ENCODE results near the gene NYAP1.

NYAP1 gene

GRCh38 chr7:100466653-100467605 is 16.8 kb upstream of the NYAP1 start:
- Histone ChIP-seq H3K4me3 (ENCODE audit: insufficient read depth in 1 of 2, low read depth in 1 of 2, low read length in 2 of 2) (peak overlapping the region in 1 of 2 experiments; percentile 7), H2AFZ (ENCODE audit: low read depth, low read length) (no peak overlapping the region), H3K23ac (ENCODE audit: low read length in 2 of 2) (no peak overlapping the region), H2BK5ac (ENCODE audit: low read depth, low read length, poor library complexity, severe bottlenecking) (no peak overlapping the region), H4K8ac (ENCODE audit: low read length) (no peak overlapping the region), H3K36me3 (ENCODE audit: control insufficient read depth in 1 of 2, insufficient read depth in 2 of 2, low read depth in 1 of 2, low read length in 2 of 2) (peaks cover 41 to 53% of the 10 kb centered on the region in 2 experiments), H3K27ac (ENCODE audit: low read length, poor library complexity, severe bottlenecking) (no peak overlapping the region), H4K91ac (ENCODE audit: low read length) (no peak overlapping the region), H3K14ac (ENCODE audit: low read length in 2 of 2) (no peak overlapping the region), H3K4ac (ENCODE audit: low read depth in 1 of 2, low read length in 2 of 2) (no peak overlapping the region), H3K4me2 (ENCODE audit: low read length, poor library complexity, severe bottlenecking) (no peak overlapping the region), H3K79me1 (replicated peaks; ENCODE audit: low read length, poor library complexity, severe bottlenecking) (peaks cover 27% of the 10 kb centered on the region), H2BK12ac (ENCODE audit: low read length in 2 of 2) (peak overlapping the region in 1 of 2 experiments; percentile 40), H2BK15ac (ENCODE audit: low read depth, poor library complexity, severe bottlenecking) (no peak overlapping the region), H3K9me3 (ENCODE audit: control insufficient read depth, low read length) (no peaks in the 10 kb centered on the region), H3K9ac (ENCODE audit: low read length) (no peak overlapping the region), H2AK5ac (ENCODE audit: low read length, severe bottlenecking) (no peak overlapping the region), H2BK120ac (ENCODE audit: low read depth, low read length) (no peak overlapping the region), H3K27me3 (ENCODE audit: control insufficient read depth in 1 of 2, insufficient read depth in 1 of 2, low read length in 2 of 2) (no peaks in the 10 kb centered on the region), H3K18ac (ENCODE audit: low read depth in 1 of 2, low read length in 2 of 2) (no peak overlapping the region), H3K4me1 (ENCODE audit: control insufficient read depth, insufficient read depth, low read depth, low read length) (peaks cover 22% of the 10 kb centered on the region)
- 94% methylated on average over 27 of the region's 32 CpGs for WGBS
- no peak for DNase-seq

GRCh38 chr7:100467638-100468373 is 15.9 kb upstream of the NYAP1 start:
- H2BK15ac ChIP-seq (ENCODE audit: low read depth, poor library complexity, severe bottlenecking): no peak overlapping the region
- H3K4me3 ChIP-seq (ENCODE audit: insufficient read depth in 1 of 2, low read depth in 1 of 2, low read length in 2 of 2): no peak overlapping the region
- H3K23ac ChIP-seq (ENCODE audit: low read length in 2 of 2): no peak overlapping the region
- H2BK120ac ChIP-seq (ENCODE audit: low read depth, low read length): no peak overlapping the region
- no peak overlapping the region for H3K4ac ChIP-seq (ENCODE audit: low read depth in 1 of 2, low read length in 2 of 2)
- DNase-seq: no peak
- H2AK5ac ChIP-seq (ENCODE audit: low read length, severe bottlenecking): no peak overlapping the region
- no peak overlapping the region for H2AFZ ChIP-seq (ENCODE audit: low read depth, low read length)
- no peak overlapping the region for H2BK5ac ChIP-seq (ENCODE audit: low read depth, low read length, poor library complexity, severe bottlenecking)
- no peak overlapping the region for H2BK12ac ChIP-seq (ENCODE audit: low read length in 2 of 2)
- H4K8ac ChIP-seq (ENCODE audit: low read length): no peak overlapping the region
- WGBS: 98% methylated on average over 20 of the region's 22 CpGs
- H3K27me3 ChIP-seq (ENCODE audit: control insufficient read depth in 1 of 2, insufficient read depth in 1 of 2, low read length in 2 of 2): no peaks in the 10 kb centered on the region
- peaks cover 33% of the 10 kb centered on the region for H3K79me1 ChIP-seq (replicated peaks; ENCODE audit: low read length, poor library complexity, severe bottlenecking)
- H3K18ac ChIP-seq (ENCODE audit: low read depth in 1 of 2, low read length in 2 of 2): no peak overlapping the region
- no peak overlapping the region for H3K27ac ChIP-seq (ENCODE audit: low read length, poor library complexity, severe bottlenecking)
- H3K9me3 ChIP-seq (ENCODE audit: control insufficient read depth, low read length): no peaks in the 10 kb centered on the region
- peaks cover 27% of the 10 kb centered on the region for H3K4me1 ChIP-seq (ENCODE audit: control insufficient read depth, insufficient read depth, low read depth, low read length)
- H3K36me3 ChIP-seq (ENCODE audit: control insufficient read depth in 1 of 2, insufficient read depth in 2 of 2, low read depth in 1 of 2, low read length in 2 of 2): peaks cover 45 to 61% of the 10 kb centered on the region in 2 experiments
- H4K91ac ChIP-seq (ENCODE audit: low read length): no peak overlapping the region
- no peak overlapping the region for H3K9ac ChIP-seq (ENCODE audit: low read length)
- no peak overlapping the region for H3K14ac ChIP-seq (ENCODE audit: low read length in 2 of 2)
- H3K4me2 ChIP-seq (ENCODE audit: low read length, poor library complexity, severe bottlenecking): no peak overlapping the region

- Histone ChIP-seq H3K4me1 (ENCODE audit: control insufficient read depth, insufficient read depth, low read depth, low read length) (peaks cover 26% of the 10 kb centered on the region), H3K14ac (ENCODE audit: low read length in 2 of 2) (no peak overlapping the region), H3K27ac (ENCODE audit: low read length, poor library complexity, severe bottlenecking) (no peak overlapping the region), H3K4me2 (ENCODE audit: low read length, poor library complexity, severe bottlenecking) (no peak overlapping the region), H2BK5ac (ENCODE audit: low read depth, low read length, poor library complexity, severe bottlenecking) (no peak overlapping the region), H3K36me3 (ENCODE audit: control insufficient read depth in 1 of 2, insufficient read depth in 2 of 2, low read depth in 1 of 2, low read length in 2 of 2) (peaks cover 58 to 71% of the 10 kb centered on the region in 2 experiments), H3K4me3 (ENCODE audit: insufficient read depth in 1 of 2, low read depth in 1 of 2, low read length in 2 of 2) (no peak overlapping the region), H3K9me3 (ENCODE audit: control insufficient read depth, low read length) (no peaks in the 10 kb centered on the region), H3K9ac (ENCODE audit: low read length) (no peak overlapping the region), H4K91ac (ENCODE audit: low read length) (peak overlapping the region; percentile 43), H2BK15ac (ENCODE audit: low read depth, poor library complexity, severe bottlenecking) (no peak overlapping the region), H3K18ac (ENCODE audit: low read depth in 1 of 2, low read length in 2 of 2) (no peak overlapping the region), H4K8ac (ENCODE audit: low read length) (peak overlapping the region; percentile 5), H2AK5ac (ENCODE audit: low read length, severe bottlenecking) (no peak overlapping the region), H2BK120ac (ENCODE audit: low read depth, low read length) (no peak overlapping the region), H2BK12ac (ENCODE audit: low read length in 2 of 2) (no peak overlapping the region), H2AFZ (ENCODE audit: low read depth, low read length) (no peak overlapping the region), H3K4ac (ENCODE audit: low read depth in 1 of 2, low read length in 2 of 2) (no peak overlapping the region), H3K23ac (ENCODE audit: low read length in 2 of 2) (no peak overlapping the region), H3K27me3 (ENCODE audit: control insufficient read depth in 1 of 2, insufficient read depth in 1 of 2, low read length in 2 of 2) (no peaks in the 10 kb centered on the region), H3K79me1 (replicated peaks; ENCODE audit: low read length, poor library complexity, severe bottlenecking) (peaks cover 43% of the 10 kb centered on the region)
- DNase-seq: peak; percentile 71
- WGBS: 36% methylated on average over 11 of the region's 13 CpGs
Observed at GRCh38 chr7:100469227-100470044, 14.3 kb upstream of the NYAP1 start.

Data from mesenchymal stem cell (in vitro differentiated cells and primary cell).